Measurements from ENCODE around the gene ITGA5. TPM values are rescaled to one million over a fixed set of nuclear protein-coding genes. Genes with fewer than 3 reads are reported as not detected.

Gene ITGA5
- total RNA-seq, 1 experiment from 2014 or later: 49.7 TPM

DNA sequence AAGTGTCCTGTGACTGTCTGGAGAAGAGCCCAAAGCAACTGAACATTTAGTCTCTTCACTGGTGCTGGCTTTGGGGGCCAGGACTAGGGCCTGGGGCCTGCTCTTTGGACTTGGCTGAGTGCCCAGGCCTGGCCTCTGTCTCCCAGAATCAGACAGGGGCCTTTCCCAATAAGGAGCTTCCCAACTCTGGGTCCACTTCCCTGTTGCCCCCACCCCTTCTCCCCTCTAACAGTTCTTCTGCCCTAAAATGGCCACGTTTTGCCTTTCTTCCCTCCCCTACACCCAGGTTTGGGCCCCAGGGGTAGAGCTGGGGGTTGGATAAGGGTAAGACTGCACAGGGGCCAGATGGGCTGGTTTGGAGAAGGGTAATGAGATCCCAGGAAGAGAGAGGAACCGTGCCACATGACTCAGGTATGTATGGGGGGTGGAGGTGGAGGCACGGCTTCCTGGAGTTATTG, 10.0 kb upstream of the ITGA5 start (continued):
- TF ChIP-seq, protein P1, sequence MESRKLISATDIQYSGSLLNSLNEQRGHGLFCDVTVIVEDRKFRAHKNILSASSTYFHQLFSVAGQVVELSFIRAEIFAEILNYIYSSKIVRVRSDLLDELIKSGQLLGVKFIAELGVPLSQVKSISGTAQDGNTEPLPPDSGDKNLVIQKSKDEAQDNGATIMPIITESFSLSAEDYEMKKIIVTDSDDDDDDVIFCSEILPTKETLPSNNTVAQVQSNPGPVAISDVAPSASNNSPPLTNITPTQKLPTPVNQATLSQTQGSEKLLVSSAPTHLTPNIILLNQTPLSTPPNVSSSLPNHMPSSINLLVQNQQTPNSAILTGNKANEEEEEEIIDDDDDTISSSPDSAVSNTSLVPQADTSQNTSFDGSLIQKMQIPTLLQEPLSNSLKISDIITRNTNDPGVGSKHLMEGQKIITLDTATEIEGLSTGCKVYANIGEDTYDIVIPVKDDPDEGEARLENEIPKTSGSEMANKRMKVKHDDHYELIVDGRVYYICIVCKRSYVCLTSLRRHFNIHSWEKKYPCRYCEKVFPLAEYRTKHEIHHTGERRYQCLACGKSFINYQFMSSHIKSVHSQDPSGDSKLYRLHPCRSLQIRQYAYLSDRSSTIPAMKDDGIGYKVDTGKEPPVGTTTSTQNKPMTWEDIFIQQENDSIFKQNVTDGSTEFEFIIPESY (IDR thresholded peaks at IDR 0.05; ENCODE audit: extremely low read depth, insufficient replicate concordance, low read length): no peak
- TF ChIP-seq SIN3A (IDR thresholded peaks at IDR 0.05; ENCODE audit: low read depth) (no peak), FOSL1 (IDR thresholded peaks at IDR 0.05; ENCODE audit: low read depth) (no peak), CEBPB (IDR thresholded peaks at IDR 0.05; ENCODE audit: low read depth) (no peak)

- no peaks in the 10 kb centered on the region for H3K9me3 ChIP-seq (ENCODE audit: control insufficient read depth in 1 of 2, insufficient read depth in 1 of 2, low read depth in 1 of 2, low read length in 2 of 2)
- intact Hi-C loops (cut with micrococcal nuclease): no loop called here
- no peaks in the 10 kb centered on the region for H3K36me3 ChIP-seq (ENCODE audit: control insufficient read depth in 1 of 2, insufficient read depth in 2 of 2, low read length in 2 of 2)
- H3K27ac ChIP-seq (ENCODE audit: low read depth, low read length): no peak overlapping the region
- peaks cover 7 to 29% of the 10 kb centered on the region in 2 experiments for H3K4me1 ChIP-seq (ENCODE audit: control insufficient read depth in 1 of 2, insufficient read depth in 2 of 2, low read length in 2 of 2)
- TF ChIP-seq EZH2phosphoT487 (IDR thresholded peaks at IDR 0.05; ENCODE audit: borderline replicate concordance) (no peak), YY1 (IDR thresholded peaks at IDR 0.05; ENCODE audit: extremely low read depth, insufficient replicate concordance, low read depth, low read length) (no peak), SRF (IDR thresholded peaks at IDR 0.05; ENCODE audit: low read depth) (no peak)
- TF ChIP-seq, protein P1 (IDR thresholded peaks at IDR 0.05; ENCODE audit: extremely low read depth, insufficient replicate concordance, low read length): no peak
- TF ChIP-seq, protein P2, sequence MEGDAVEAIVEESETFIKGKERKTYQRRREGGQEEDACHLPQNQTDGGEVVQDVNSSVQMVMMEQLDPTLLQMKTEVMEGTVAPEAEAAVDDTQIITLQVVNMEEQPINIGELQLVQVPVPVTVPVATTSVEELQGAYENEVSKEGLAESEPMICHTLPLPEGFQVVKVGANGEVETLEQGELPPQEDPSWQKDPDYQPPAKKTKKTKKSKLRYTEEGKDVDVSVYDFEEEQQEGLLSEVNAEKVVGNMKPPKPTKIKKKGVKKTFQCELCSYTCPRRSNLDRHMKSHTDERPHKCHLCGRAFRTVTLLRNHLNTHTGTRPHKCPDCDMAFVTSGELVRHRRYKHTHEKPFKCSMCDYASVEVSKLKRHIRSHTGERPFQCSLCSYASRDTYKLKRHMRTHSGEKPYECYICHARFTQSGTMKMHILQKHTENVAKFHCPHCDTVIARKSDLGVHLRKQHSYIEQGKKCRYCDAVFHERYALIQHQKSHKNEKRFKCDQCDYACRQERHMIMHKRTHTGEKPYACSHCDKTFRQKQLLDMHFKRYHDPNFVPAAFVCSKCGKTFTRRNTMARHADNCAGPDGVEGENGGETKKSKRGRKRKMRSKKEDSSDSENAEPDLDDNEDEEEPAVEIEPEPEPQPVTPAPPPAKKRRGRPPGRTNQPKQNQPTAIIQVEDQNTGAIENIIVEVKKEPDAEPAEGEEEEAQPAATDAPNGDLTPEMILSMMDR (IDR thresholded peaks at IDR 0.05 in 2 of 3, conservative IDR thresholded peaks at IDR 0.05 in 1 of 3; ENCODE audit: borderline replicate concordance in 1 of 3, insufficient read depth in 1 of 3, low read depth in 2 of 3, low read length in 2 of 3): no peak
- H4K20me1 ChIP-seq (ENCODE audit: insufficient read depth): no peaks in the 10 kb centered on the region
- H3K4me3 ChIP-seq (replicated peaks in 1 of 2; ENCODE audit: low read depth in 1 of 2, low read length in 2 of 2): no peak overlapping the region
- RAD21 ChIA-PET (ENCODE audit: low non-redundant PET in 1 of 2, low total read pairs in 2 of 2, uncharacterized antibody in 2 of 2, unreplicated experiment in 2 of 2): no interaction called here
- no peak for ATAC-seq
- H3K79me2 ChIP-seq (ENCODE audit: insufficient read depth, low read length): no peaks in the 10 kb centered on the region
- H3K9ac ChIP-seq (ENCODE audit: low read length): no peak overlapping the region
- POLR2A ChIA-PET: no interaction called here
- H3K27me3 ChIP-seq (ENCODE audit: insufficient read depth, low read length): no peaks in the 10 kb centered on the region
- H2AFZ ChIP-seq (ENCODE audit: low read depth, low read length, poor library complexity, severe bottlenecking): no peak overlapping the region
- CTCF ChIA-PET: interaction anchor here (1.3 to 2.3 kb wide), 3 partner anchors 11 to 92 kb away, joined by 3 to 10 read pairs (median 6); no protein-coding TSS in a partner anchor
- no peak for DNase-seq (ENCODE audit: low read depth, low spot score)
- no TSS peak for BruUV-seq (replicated peaks)
- H3K9me2 ChIP-seq (ENCODE audit: insufficient read depth): no peaks in the 10 kb centered on the region
- no peak overlapping the region for H3K4me2 ChIP-seq (ENCODE audit: low read length)
Observed at GRCh38 chr12:54428050-54429013, 9.3 kb upstream of the ITGA5 start.
